Left renal pelvis (tissue), 4 donors: ENCODE data around the gene PKP2. TPM values are rescaled to one million over a fixed set of nuclear protein-coding genes. Genes with fewer than 3 reads are reported as not detected.

Experiments used
- DNase-seq, 4 donors: peaks; one replicate each; pipeline ENCODE4 v3.0.0-alpha.2; 2013; ENCODE audit warnings: low read depth in 4 of 4, low spot score in 3 of 4
- polyA plus RNA-seq, 4 donors: library from polyadenylated mRNA; unstranded; fragments of 120-200 nt; gene quantifications; one replicate each; pipeline ENCODE4 v1.2.1, GENCODE V29; 2013; ENCODE audit not compliant: insufficient read length in 4 of 4

PKP2 gene
- polyA plus RNA-seq, 4 donors, result 21.5 to 52.8 (median 23.2) TPM

GRCh38 chr12:32757157-32757556 is 139.4 kb downstream of the PKP2 start:
- no peak for DNase-seq

GRCh38 chr12:32756476-32757066 is 140.0 kb downstream of the PKP2 start:
- peak in 3 of 4 donors; percentile 20 to 22 (median 21) for DNase-seq

- DNase-seq, result peak; percentile 92 to 97 (median 94)
Observed at GRCh38 chr12:32755654-32756475, 140.7 kb downstream of the PKP2 start, which contains the start of gene YARS2. TSS of gene YARS2 (minus strand) at chr12:32755897. CDS start at chr12:32755874, 23 bp downstream.

GRCh38 chr12:32755051-32755653 is 141.4 kb downstream of the PKP2 start:
- DNase-seq, result peak; percentile 48 to 65 (median 52)

- no peak for DNase-seq
Observed at GRCh38 chr12:32754111-32754510, 142.5 kb downstream of the PKP2 start.

- DNase-seq, result no peak
Observed at GRCh38 chr12:32753605-32754004, 143.0 kb downstream of the PKP2 start.

- no peak for DNase-seq
Observed at GRCh38 chr12:32743264-32743663, 153.3 kb downstream of the PKP2 start.

GRCh38 chr12:32742133-32742532 is 154.4 kb downstream of the PKP2 start:
- no peak for DNase-seq

Other genes starting within 250 kb of the PKP2 start
- 100 to 1,000 TPM in 2 of 4 donors, 10 to 100 TPM in 2; 89.5 to 136 (median 101) TPM for gene DNM1L, start 217.5 kb downstream of the PKP2 start, polyA plus RNA-seq
- gene YARS2, start 140.9 kb downstream of the PKP2 start, polyA plus RNA-seq, result 10 to 100 TPM; 28.6 to 38.9 (median 33.5) TPM